ENCODE results near the gene HIP1R. TPM values are rescaled to one million over a fixed set of nuclear protein-coding genes. Genes with fewer than 3 reads are reported as not detected.

HIP1R gene
- total and polyA plus RNA-seq, 2 of the 4 experiments (the other 2 are of a cell fraction) = 13.8 to 18.5 TPM

GRCh38 chr12:122862872-122863701 is 27.8 kb downstream of the HIP1R start:
- no peak overlapping the region for H2BK15ac ChIP-seq (ENCODE audit: low read depth, low read length)
- H3K79me1 ChIP-seq (ENCODE audit: low read depth in 1 of 2, low read length in 2 of 2) = peaks cover 8 to 26% of the 10 kb centered on the region in 2 experiments; a peak in 3 of 4 replicates
- H4K91ac ChIP-seq (ENCODE audit: insufficient read depth, low read depth, low read length) = no peak overlapping the region
- no peak overlapping the region for H3K9ac ChIP-seq (ENCODE audit: low read depth, low read length)
- no peak overlapping the region for H3K23ac ChIP-seq (ENCODE audit: low read depth, low read length)
- peaks cover 38% of the 10 kb centered on the region for H3K36me3 ChIP-seq (ENCODE audit: control insufficient read depth, insufficient read depth, low read length)
- no peaks in the 10 kb centered on the region for H3K4me1 ChIP-seq (ENCODE audit: control insufficient read depth, insufficient read depth, low read length)
- ATAC-seq (ENCODE audit: low read depth) = no peak
- no peak overlapping the region for H3K4me3 ChIP-seq (ENCODE audit: insufficient read depth, low read depth, low read length)
- intact Hi-C loops (cut with micrococcal nuclease) = loop anchor here (5.0 kb wide), 1 partner anchor 71 kb away; no protein-coding TSS in a partner anchor
- H2AK5ac ChIP-seq (ENCODE audit: low read depth, low read length) = no peak overlapping the region
- no peak overlapping the region for H3K27ac ChIP-seq (ENCODE audit: insufficient read depth, low read length)
- no peak overlapping the region for H4K8ac ChIP-seq (ENCODE audit: low read depth in 2 of 2, low read length in 2 of 2)
- POLR2A ChIA-PET (ENCODE audit: unreplicated experiment) = no interaction called here
- no peak overlapping the region for H3K56ac ChIP-seq (ENCODE audit: extremely low read depth, insufficient read depth, low read length)
- H3K4me2 ChIP-seq (ENCODE audit: low read depth, low read length) = no peak overlapping the region
- no peak overlapping the region for H3K18ac ChIP-seq (ENCODE audit: low read depth, low read length)
- CTCF ChIA-PET = no interaction called here
- dilution Hi-C loops (cut with HindIII; ENCODE audit: low sequenced_read_pairs, unreplicated experiment) = no loop called here
- no peaks in the 10 kb centered on the region for H3K9me3 ChIP-seq (ENCODE audit: control insufficient read depth, insufficient read depth, low read length)
- no peak overlapping the region for H2BK120ac ChIP-seq (ENCODE audit: low read depth, low read length)
- H2BK5ac ChIP-seq (ENCODE audit: low read depth, low read length, poor library complexity, severe bottlenecking) = no peak overlapping the region
- 100% methylated on average over 2 of the region's 12 CpGs; no CpG with 5 or more reads in 1 of the 2 experiments for WGBS, 2 experiments (ENCODE audit: extremely low coverage in 2 of 2, insufficient read length in 1 of 2)
- H3K14ac ChIP-seq (replicated peaks; ENCODE audit: low read depth, low read length) = no peak overlapping the region
- no TSS peak for BruUV-seq (replicated peaks)
- H3K4ac ChIP-seq (ENCODE audit: low read depth, low read length) = no peak overlapping the region
- no peaks in the 10 kb centered on the region for H3K27me3 ChIP-seq (ENCODE audit: control insufficient read depth, insufficient read depth, low read length)
- H4K5ac ChIP-seq (ENCODE audit: low read depth, low read length) = no peak overlapping the region
- DNase-seq = no peak
- no peak overlapping the region for H2AK9ac ChIP-seq (replicated peaks; ENCODE audit: low read depth, low read length, poor library complexity)
- H3K9me1 ChIP-seq (ENCODE audit: insufficient read depth, low read length) = no peaks in the 10 kb centered on the region; the same call in 1 of the 2 replicates
- in situ Hi-C loops (cut with MboI; ENCODE audit: low sequenced_read_pairs) = no loop called here
- H2BK20ac ChIP-seq (ENCODE audit: low read depth, low read length) = no peak overlapping the region
- no peak overlapping the region for H2AFZ ChIP-seq (replicated peaks; ENCODE audit: low read length, poor library complexity)
- peaks cover 22% of the 10 kb centered on the region for H4K20me1 ChIP-seq (ENCODE audit: insufficient read depth, low read length)
- TF ChIP-seq NFE2L2 (IDR thresholded peaks at IDR 0.05; ENCODE audit: low read depth, low read length) = no peak
- TF ChIP-seq MAFK (IDR thresholded peaks at IDR 0.05; ENCODE audit: low read depth, low read length) = no peak
- TF ChIP-seq CTCF (conservative IDR thresholded peaks at IDR 0.05; ENCODE audit: low read depth, low read length) = no peak
- no peak for TF ChIP-seq MXI1 (IDR thresholded peaks at IDR 0.05; ENCODE audit: borderline replicate concordance, low read depth, low read length)
- no peak for TF ChIP-seq RFX5 (IDR thresholded peaks at IDR 0.05; ENCODE audit: low read depth, low read length)
- no peak for TF ChIP-seq CEBPB (IDR thresholded peaks at IDR 0.05; ENCODE audit: low read depth, low read length)
- no peak for TF ChIP-seq CHD1 (IDR thresholded peaks at IDR 0.05; ENCODE audit: low read depth, low read length)
- no peak for TF ChIP-seq ELK1 (IDR thresholded peaks at IDR 0.05; ENCODE audit: borderline replicate concordance, low read depth, low read length)
- TF ChIP-seq FOS (IDR thresholded peaks at IDR 0.05; ENCODE audit: low read depth, low read length) = no peak
- TF ChIP-seq BHLHE40 (IDR thresholded peaks at IDR 0.05; ENCODE audit: low read depth, low read length) = no peak
- no peak for TF ChIP-seq POLR2A (IDR thresholded peaks at IDR 0.05; ENCODE audit: low read depth, low read length)
- no peak for TF ChIP-seq SMC3 (IDR thresholded peaks at IDR 0.05; ENCODE audit: low read depth, low read length)
- no peak for TF ChIP-seq MAZ (IDR thresholded peaks at IDR 0.05; ENCODE audit: borderline replicate concordance, low read depth, low read length)
- TF ChIP-seq RAD21 (IDR thresholded peaks at IDR 0.05; ENCODE audit: low read length) = no peak
- no peak for TF ChIP-seq RCOR1 (IDR thresholded peaks at IDR 0.05; ENCODE audit: insufficient replicate concordance, low read length)

Measured in IMR-90 (cell line).